B cell (primary cell): ENCODE results near the gene DDR1. TPM values are rescaled to one million over a fixed set of nuclear protein-coding genes. Genes with fewer than 3 reads are reported as not detected.

Source experiments
- ATAC-seq: fragments of 200-7000 bp; cut with Tn5 transposase; one replicate; pipeline ENCODE4 v1.10.0; 2021; ENCODE audit warnings: low read depth, mild to moderate bottlenecking, moderate number of reproducible peaks, moderate library complexity
- CTCF ChIA-PET: fragments of 350-600 bp; sonication (Branson Sonifier 250); formaldehyde crosslinking; loops from one replicate; lab custom pipeline; 2021; ENCODE audit warnings: antibody characterized with exemption, inconsistent platforms; lab: Charles Lee
- POLR2A ChIA-PET: fragments of 350-600 bp; sonication (Branson Sonifier 250); formaldehyde crosslinking; loops from one replicate; lab custom pipeline; 2021; ENCODE audit warnings: antibody characterized with exemption; lab: Charles Lee
- DNase-seq: peaks from one replicate; pipeline ENCODE4 v3.0.0; 2013
- H2AFZ ChIP-seq: 2 replicates; pipeline ENCODE4 v1.6.1; 2012; ENCODE audit warnings: mild to moderate bottlenecking, low read depth, low read length; ENCODE audit not compliant: insufficient read depth, poor library complexity, severe bottlenecking
- H3K27ac ChIP-seq, 2 donors: 1 replicate in 1 of 2; 2 replicates in 1 of 2; pipeline ENCODE4 v1.5.1; 2012 to 2013; ENCODE audit warnings: low read length in 2 of 2, mild to moderate bottlenecking in 2 of 2, moderate library complexity in 1 of 2
- H3K27me3 ChIP-seq, 4 experiments: fragments of 200-600 bp in 1 of 4; sonication (generic) in 1 of 4; replicated peaks in 1 of 4; 1 replicate in 2 of 4; 2 replicates in 2 of 4; pipeline versions ENCODE4 v1.6.1 to v1.7.0; 2013 to 2016; ENCODE audit warnings: low read length in 3 of 4, mild to moderate bottlenecking in 2 of 4, mixed read lengths in 1 of 4, moderate library complexity in 1 of 4; ENCODE audit not compliant: insufficient read depth in 4 of 4, control insufficient read depth in 3 of 4; ENCODE audit errors: control extremely low read depth in 1 of 4
- H3K36me3 ChIP-seq, 2 experiments: replicated peaks in 1 of 2; 1 replicate in 1 of 2; 2 replicates in 1 of 2; pipeline versions ENCODE4 v1.6.1 to v1.7.1; 2013; ENCODE audit warnings: low read length in 1 of 2; ENCODE audit not compliant: insufficient read depth in 2 of 2, control insufficient read depth in 1 of 2; ENCODE audit errors: control extremely low read depth in 1 of 2, extremely low read depth in 1 of 2
- H3K4me1 ChIP-seq, 2 donors: fragments of 200-600 bp in 1 of 2; sonication (generic) in 1 of 2; 1 replicate in 1 of 2; 2 replicates in 1 of 2; pipeline versions ENCODE4 v1.5.1 to v1.6.1; 2013 to 2017; ENCODE audit warnings: low read length in 2 of 2; ENCODE audit not compliant: control insufficient read depth in 2 of 2, insufficient read depth in 2 of 2
- H3K4me2 ChIP-seq: replicated peaks from 2 replicates; pipeline ENCODE3; 2012; ENCODE audit warnings: mild to moderate bottlenecking, low read depth, low read length; ENCODE audit not compliant: poor library complexity, severe bottlenecking
- H3K4me3 ChIP-seq, 5 experiments: fragments of 200-600 bp in 1 of 5; sonication (generic) in 1 of 5; 1 replicate in 3 of 5; 2 replicates in 2 of 5; pipeline versions ENCODE4 v1.5.1 to v1.7.0; 2011 to 2016; ENCODE audit warnings: low read length in 4 of 5, mild to moderate bottlenecking in 4 of 5, low read depth in 2 of 5, control low read depth in 1 of 5, moderate library complexity in 1 of 5; ENCODE audit not compliant: insufficient read depth in 1 of 5; ENCODE audit errors: control extremely low read depth in 1 of 5, extremely low read depth in 1 of 5
- H3K79me2 ChIP-seq: fragments of 200-600 bp; sonication (generic); one replicate; pipeline ENCODE4 v1.6.0; 2016; ENCODE audit warnings: low read length; ENCODE audit not compliant: control insufficient read depth, insufficient read depth
- H3K9ac ChIP-seq: fragments of 200-600 bp; sonication (generic); 2 replicates; pipeline ENCODE4 v1.6.1; 2017; ENCODE audit warnings: mild to moderate bottlenecking, low read length, moderate library complexity
- H3K9me3 ChIP-seq, 3 donors: one replicate each; pipeline versions ENCODE4 v1.6.1 to v1.7.1; 2013; ENCODE audit warnings: low read length in 2 of 3; ENCODE audit not compliant: control insufficient read depth in 2 of 3, insufficient read depth in 1 of 3; ENCODE audit errors: control extremely low read depth in 1 of 3
- H4K20me1 ChIP-seq: 2 replicates; pipeline ENCODE4 v1.6.0; 2012; ENCODE audit warnings: mild to moderate bottlenecking, low read length; ENCODE audit not compliant: insufficient read depth, control insufficient read depth, poor library complexity, severe bottlenecking
- H3K27ac Mint-ChIP-seq: one replicate; pipeline ENCODE4 v1.8.0; 2021; ENCODE audit warnings: mixed read lengths
- H3K27me3 Mint-ChIP-seq: one replicate; pipeline ENCODE4 v1.8.0; 2021; ENCODE audit warnings: mixed read lengths
- H3K4me1 Mint-ChIP-seq: one replicate; pipeline ENCODE4 v1.8.0; 2021; ENCODE audit warnings: mixed read lengths
- H3K4me3 Mint-ChIP-seq: one replicate; pipeline ENCODE4 v1.8.0; 2021; ENCODE audit warnings: mixed read lengths
- H3K9me3 Mint-ChIP-seq: one replicate; pipeline ENCODE4 v1.8.0; 2022; ENCODE audit warnings: mixed read lengths; ENCODE audit not compliant: insufficient read depth
- EZH2 ChIP-seq: IDR thresholded peaks from 2 replicates; pipeline ENCODE4 v1.6.1; 2012; ENCODE audit warnings: borderline replicate concordance, low read depth, mild to moderate bottlenecking, moderate library complexity, low read length; ENCODE audit not compliant: insufficient read depth, poor library complexity, severe bottlenecking
- WGBS: methylation state at CpG from one replicate; pipeline ENCODE4 v1.1.5; 2013; ENCODE audit warnings: missing lambda C conversion rate; ENCODE audit not compliant: insufficient coverage; 5-methylcytosine and 5-hydroxymethylcytosine counted together
- intact Hi-C: fragments of 100-400 bp; cut with micrococcal nuclease; formaldehyde crosslinking; loops from one replicate; pipeline ENCODE4 v1.10.0; 2022
- polyA plus RNA-seq: library from polyadenylated mRNA; depleted of rRNA; stranded (reverse); fragments of >200 nt; gene quantifications from 2 replicates; pipeline ENCODE4 v1.2.3, GENCODE V29; 2012
- total RNA-seq, 2 donors: library from RNA; stranded (reverse); fragments of 120-200 nt in 1 of 2; gene quantifications; 1 replicate in 1 of 2; 2 replicates in 1 of 2; pipeline versions ENCODE4 v1.2.3 to v1.2.4, GENCODE V29; 2013 to 2022
- TF ChIP-seq, protein P1 (sequence below): fragments of 200-600 bp; IDR thresholded peaks from one replicate; pipeline ENCODE4 v1.8.0; 2022; ENCODE audit warnings: antibody characterized with exemption, mild to moderate bottlenecking

The DDR1 gene
- total and polyA plus RNA-seq, 2 donors (not counting 1 experiment from before 2014, with no cell fraction given), result 28.8 to 61.7 TPM

DNA sequence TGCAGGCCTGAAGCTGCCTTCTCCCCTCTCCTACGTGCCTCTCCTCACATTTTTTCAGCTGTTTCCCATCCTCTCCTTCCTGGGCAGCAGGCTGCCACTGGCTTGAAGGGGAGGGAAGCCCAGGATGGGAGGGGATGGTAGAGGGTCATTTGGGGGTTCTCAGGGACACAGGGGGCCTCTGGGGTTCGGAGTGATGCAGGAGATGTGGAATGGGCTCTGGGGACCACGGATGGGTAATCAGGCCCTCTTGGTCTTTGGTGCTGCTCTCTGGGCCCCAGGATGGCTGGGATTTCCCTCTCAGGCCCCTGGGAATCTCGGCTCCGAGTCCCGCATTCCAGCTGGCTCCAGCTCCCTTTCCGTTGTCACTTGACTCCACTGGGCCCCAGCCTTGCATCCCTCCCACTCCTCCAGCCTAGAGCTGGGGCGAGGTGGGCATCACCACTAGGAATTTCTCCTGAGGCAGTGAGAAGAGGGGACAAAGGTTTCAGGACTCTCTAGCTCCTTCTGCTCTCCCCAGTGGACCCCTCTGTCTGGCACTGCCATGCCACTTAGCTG lies 2.0 kb upstream of the DDR1 start:
- DNase-seq (no peak), ATAC-seq (no peak)
- no peak overlapping the region for H2AFZ ChIP-seq
- H4K20me1 ChIP-seq, result peaks cover 14% of the 10 kb centered on the region
- TF ChIP-seq, protein P1, sequence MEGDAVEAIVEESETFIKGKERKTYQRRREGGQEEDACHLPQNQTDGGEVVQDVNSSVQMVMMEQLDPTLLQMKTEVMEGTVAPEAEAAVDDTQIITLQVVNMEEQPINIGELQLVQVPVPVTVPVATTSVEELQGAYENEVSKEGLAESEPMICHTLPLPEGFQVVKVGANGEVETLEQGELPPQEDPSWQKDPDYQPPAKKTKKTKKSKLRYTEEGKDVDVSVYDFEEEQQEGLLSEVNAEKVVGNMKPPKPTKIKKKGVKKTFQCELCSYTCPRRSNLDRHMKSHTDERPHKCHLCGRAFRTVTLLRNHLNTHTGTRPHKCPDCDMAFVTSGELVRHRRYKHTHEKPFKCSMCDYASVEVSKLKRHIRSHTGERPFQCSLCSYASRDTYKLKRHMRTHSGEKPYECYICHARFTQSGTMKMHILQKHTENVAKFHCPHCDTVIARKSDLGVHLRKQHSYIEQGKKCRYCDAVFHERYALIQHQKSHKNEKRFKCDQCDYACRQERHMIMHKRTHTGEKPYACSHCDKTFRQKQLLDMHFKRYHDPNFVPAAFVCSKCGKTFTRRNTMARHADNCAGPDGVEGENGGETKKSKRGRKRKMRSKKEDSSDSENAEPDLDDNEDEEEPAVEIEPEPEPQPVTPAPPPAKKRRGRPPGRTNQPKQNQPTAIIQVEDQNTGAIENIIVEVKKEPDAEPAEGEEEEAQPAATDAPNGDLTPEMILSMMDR, result no peak
- TF ChIP-seq EZH2, result no peak
- POLR2A ChIA-PET, result interaction anchor here (1.1 to 3.3 kb wide), 2 partner anchors 32 to 198 kb away, joined by 4 to 18 read pairs; partner anchors contain the start of gene VARS2
- WGBS, result 92% methylated on average over 6 of the region's 8 CpGs
- CTCF ChIA-PET, result interaction anchor here (0.7 to 5.1 kb wide), 10 partner anchors 10 to 284 kb away, joined by 3 to 26 read pairs (median 4); partner anchors contain the start of genes GTF2H4 and VARS2
- no peaks in the 10 kb centered on the region for H3K9me3 Mint-ChIP-seq
- H3K27me3 Mint-ChIP-seq, result no peaks in the 10 kb centered on the region
- no peak overlapping the region for H3K9ac ChIP-seq
- H3K27ac ChIP-seq, result peak overlapping the region in 1 of 2 donors; percentile 81
- H3K9me3 ChIP-seq, result no peaks in the 10 kb centered on the region
- intact Hi-C loops, result no loop called here
- peaks cover 23% of the 10 kb centered on the region for H3K79me2 ChIP-seq
- peaks cover 71% of the 10 kb centered on the region for H3K4me1 Mint-ChIP-seq
- no peak overlapping the region for H3K4me3 ChIP-seq
- H3K27ac Mint-ChIP-seq, result peak overlapping the region; percentile 90
- no peaks in the 10 kb centered on the region for H3K27me3 ChIP-seq
- H3K36me3 ChIP-seq, result no peaks in the 10 kb centered on the region
- H3K4me3 Mint-ChIP-seq, result peak overlapping the region; percentile 82
- H3K4me1 ChIP-seq, result peaks cover 58 to 59% of the 10 kb centered on the region in 2 donors
- peak overlapping the region; percentile 77 for H3K4me2 ChIP-seq
